ENCODE measurements around the gene AGK.
"Not testable (repeated sequence)": the region's sequence is repeated elsewhere in the genome, so short reads cannot be mapped to it uniquely, and the experiment has no call there.

AGK gene

GRCh38 chr7:141645188-141645587 is 94.0 kb downstream of the AGK start:
- in situ Hi-C loops (cut with HindIII; ENCODE audit: low sequenced_read_pairs) = no loop called here

- in situ Hi-C loops (cut with HindIII; ENCODE audit: low sequenced_read_pairs) = no loop called here
Measured at GRCh38 chr7:141646826-141647480, 95.7 kb downstream of the AGK start.

- in situ Hi-C loops (cut with HindIII; ENCODE audit: low sequenced_read_pairs) = not testable (repeated sequence)
Measured at GRCh38 chr7:141647701-141648100, 96.5 kb downstream of the AGK start.

GRCh38 chr7:141648276-141649114 is 97.3 kb downstream of the AGK start:
- in situ Hi-C loops (cut with HindIII; ENCODE audit: low sequenced_read_pairs) = no loop called here

GRCh38 chr7:141649137-141649864 is 98.1 kb downstream of the AGK start:
- in situ Hi-C loops (cut with HindIII; ENCODE audit: low sequenced_read_pairs) = no loop called here

- in situ Hi-C loops (cut with HindIII; ENCODE audit: low sequenced_read_pairs) = no loop called here
Measured at GRCh38 chr7:141649865-141650634, 98.8 kb downstream of the AGK start.

GRCh38 chr7:141651417-141651816 is 100.2 kb downstream of the AGK start:
- in situ Hi-C loops (cut with HindIII; ENCODE audit: low sequenced_read_pairs) = no loop called here

- in situ Hi-C loops (cut with HindIII; ENCODE audit: low sequenced_read_pairs) = no loop called here
Measured at GRCh38 chr7:141652691-141653090, 101.5 kb downstream of the AGK start.

GRCh38 chr7:141654551-141654950 is 103.3 kb downstream of the AGK start:
- in situ Hi-C loops (cut with HindIII; ENCODE audit: low sequenced_read_pairs) = no loop called here

- in situ Hi-C loops (cut with HindIII; ENCODE audit: low sequenced_read_pairs) = no loop called here
Measured at GRCh38 chr7:141659501-141659900, 108.3 kb downstream of the AGK start.

GRCh38 chr7:141660259-141660658 is 109.0 kb downstream of the AGK start:
- in situ Hi-C loops (cut with HindIII; ENCODE audit: low sequenced_read_pairs) = no loop called here

GRCh38 chr7:141663081-141663849 is 112.1 kb downstream of the AGK start:
- in situ Hi-C loops (cut with HindIII; ENCODE audit: low sequenced_read_pairs) = no loop called here

- in situ Hi-C loops (cut with HindIII; ENCODE audit: low sequenced_read_pairs) = no loop called here
Measured at GRCh38 chr7:141664450-141664849, 113.2 kb downstream of the AGK start.

GRCh38 chr7:141665208-141666035 is 114.2 kb downstream of the AGK start:
- in situ Hi-C loops (cut with HindIII; ENCODE audit: low sequenced_read_pairs) = no loop called here

GRCh38 chr7:141666071-141666470 is 114.9 kb downstream of the AGK start:
- in situ Hi-C loops (cut with HindIII; ENCODE audit: low sequenced_read_pairs) = no loop called here

GRCh38 chr7:141668853-141669252 is 117.6 kb downstream of the AGK start:
- in situ Hi-C loops (cut with HindIII; ENCODE audit: low sequenced_read_pairs) = no loop called here

GRCh38 chr7:141671705-141672496 is 120.7 kb downstream of the AGK start:
- in situ Hi-C loops (cut with HindIII; ENCODE audit: low sequenced_read_pairs) = no loop called here

- in situ Hi-C loops (cut with HindIII; ENCODE audit: low sequenced_read_pairs) = no loop called here
Measured at GRCh38 chr7:141673346-141673745, 122.1 kb downstream of the AGK start.
